NCI-H82 treated with DMSO at 0.1 percent for 48 hours (cell line): ENCODE data around the gene OPN1MW3.
"Not testable (repeated sequence)": the region's sequence is repeated elsewhere in the genome, so short reads cannot be mapped to it uniquely, and the experiment has no call there.

Source experiments
- DNase-seq: peaks from one replicate; lab custom pipeline; 2025; ENCODE audit not compliant: unreplicated experiment; lab: John Stamatoyannopoulos, UW

OPN1MW3 gene

GRCh38 chrX:154257282-154257681, at the start of gene OPN1MW3:
Gene OPN1MW3, plus strand, starts transcription at chrX:154257582. Its CDS starts 38 bp downstream, at chrX:154257620.
- not testable (repeated sequence) for DNase-seq

DNA sequence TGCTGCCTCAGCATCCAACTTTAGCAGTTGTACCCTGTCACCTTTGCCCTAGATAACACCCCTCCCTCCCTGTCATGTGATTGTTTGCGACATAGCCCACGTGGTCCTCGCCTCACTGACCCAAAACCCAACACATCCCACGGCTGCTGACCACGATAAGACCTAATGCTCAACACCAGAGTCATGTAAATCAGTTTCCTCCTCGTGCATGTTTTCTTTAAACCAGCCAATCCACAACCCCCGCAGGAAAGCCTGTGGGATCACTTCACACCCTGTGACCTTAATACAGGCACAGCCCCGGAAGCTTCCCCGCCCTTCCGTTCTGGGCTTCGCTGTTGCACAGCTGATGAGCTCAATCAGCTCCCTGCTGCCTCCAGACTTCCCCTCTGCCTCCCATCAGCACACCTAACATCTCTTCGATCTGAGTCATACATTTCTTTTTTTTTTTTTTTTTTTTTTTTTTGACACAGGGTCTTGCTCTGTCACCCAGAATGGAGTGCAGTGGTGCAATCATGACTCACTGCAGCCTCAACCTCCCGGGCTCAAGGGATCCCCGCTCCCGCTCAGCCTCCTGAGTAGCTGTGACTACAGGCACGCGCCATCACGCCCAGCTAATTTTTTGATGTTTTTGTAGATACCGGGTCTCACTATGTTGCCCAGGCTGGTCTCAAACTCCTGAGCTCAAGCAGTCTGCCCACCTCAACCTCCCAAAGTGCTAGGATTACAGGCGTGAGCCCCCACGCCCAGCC, 47.5 kb upstream of the OPN1MW3 start:
- not testable (repeated sequence) for DNase-seq

- DNase-seq, result not testable (repeated sequence)
Observed at GRCh38 chrX:154211057-154211456, 46.3 kb upstream of the OPN1MW3 start.

DNA sequence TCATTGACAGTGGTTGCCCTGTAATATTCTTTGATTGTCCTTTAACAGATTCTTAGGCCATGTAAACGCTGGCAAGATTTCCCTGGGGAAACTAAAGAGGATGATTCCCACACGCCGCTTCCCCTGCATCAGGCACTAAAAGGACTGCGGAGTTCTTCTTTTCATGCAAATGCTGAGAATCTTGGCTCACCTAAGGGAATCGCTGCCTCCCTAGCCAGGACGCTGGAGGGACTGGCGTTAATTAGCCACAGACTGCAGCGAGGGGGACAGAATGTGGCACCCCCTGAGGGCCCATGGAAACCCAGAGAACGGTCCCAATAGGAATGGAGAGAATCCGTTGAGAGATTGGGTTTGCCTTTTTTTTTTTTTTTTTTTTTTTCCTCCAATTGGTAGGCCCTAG, 45.9 kb upstream of the OPN1MW3 start:
- not testable (repeated sequence) for DNase-seq

- not testable (repeated sequence) for DNase-seq
Observed at GRCh38 chrX:154219456-154219855, 37.9 kb upstream of the OPN1MW3 start, which contains the start of gene OPN1MW2. Gene OPN1MW2, plus strand, starts transcription at chrX:154219756. Its CDS starts 60 bp downstream, at chrX:154219816.

- not testable (repeated sequence) for DNase-seq
Observed at GRCh38 chrX:154225292-154225691, 32.1 kb upstream of the OPN1MW3 start.

- not testable (repeated sequence) for DNase-seq
Observed at GRCh38 chrX:154226706-154227105, 30.7 kb upstream of the OPN1MW3 start.

DNA sequence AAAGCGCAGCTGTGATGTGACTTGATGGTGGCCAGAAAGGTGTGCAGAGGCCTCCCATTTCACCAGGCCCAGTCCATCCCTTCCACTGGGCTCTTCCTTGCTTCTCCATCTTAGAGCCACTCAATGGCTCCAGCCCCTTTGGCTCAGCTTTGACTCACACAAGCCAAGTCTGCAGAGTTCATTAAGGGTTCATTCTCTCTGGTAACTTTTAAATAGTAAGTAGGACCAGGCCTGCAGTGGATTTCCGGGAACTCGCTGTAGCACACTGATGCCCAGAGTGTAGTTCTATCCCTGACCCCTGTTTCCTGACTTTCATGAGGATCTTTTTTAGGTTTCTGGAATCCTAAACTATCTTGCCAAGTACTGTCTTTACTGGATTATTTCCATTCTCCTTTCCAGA, 25.9 kb upstream of the OPN1MW3 start:
- not testable (repeated sequence) for DNase-seq

DNA sequence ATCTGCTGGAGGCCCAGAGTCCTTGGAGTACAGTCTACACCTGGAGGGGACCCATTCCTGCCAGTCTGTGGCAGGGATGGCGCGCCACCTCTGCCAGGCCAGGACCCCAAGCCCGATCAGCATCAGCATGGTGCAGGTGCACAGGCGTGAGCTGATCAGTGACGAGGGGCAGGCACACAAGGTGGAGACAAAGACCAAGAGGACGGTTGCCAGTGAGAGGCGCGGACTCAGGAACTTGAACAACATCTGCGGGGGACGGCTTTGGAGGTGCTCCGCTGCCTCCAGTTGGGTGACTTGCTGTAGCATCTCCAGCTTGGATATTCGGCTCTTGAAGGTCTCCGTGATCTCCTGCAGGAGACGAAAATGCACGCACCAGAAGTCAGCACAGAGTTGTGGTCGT, 23.8 kb upstream of the OPN1MW3 start:
- DNase-seq, result not testable (repeated sequence)

GRCh38 chrX:154238939-154239559, 18.3 kb upstream of the OPN1MW3 start:
- DNase-seq, result not testable (repeated sequence)

- not testable (repeated sequence) for DNase-seq
Observed at GRCh38 chrX:154239982-154240503, 17.3 kb upstream of the OPN1MW3 start.

DNA sequence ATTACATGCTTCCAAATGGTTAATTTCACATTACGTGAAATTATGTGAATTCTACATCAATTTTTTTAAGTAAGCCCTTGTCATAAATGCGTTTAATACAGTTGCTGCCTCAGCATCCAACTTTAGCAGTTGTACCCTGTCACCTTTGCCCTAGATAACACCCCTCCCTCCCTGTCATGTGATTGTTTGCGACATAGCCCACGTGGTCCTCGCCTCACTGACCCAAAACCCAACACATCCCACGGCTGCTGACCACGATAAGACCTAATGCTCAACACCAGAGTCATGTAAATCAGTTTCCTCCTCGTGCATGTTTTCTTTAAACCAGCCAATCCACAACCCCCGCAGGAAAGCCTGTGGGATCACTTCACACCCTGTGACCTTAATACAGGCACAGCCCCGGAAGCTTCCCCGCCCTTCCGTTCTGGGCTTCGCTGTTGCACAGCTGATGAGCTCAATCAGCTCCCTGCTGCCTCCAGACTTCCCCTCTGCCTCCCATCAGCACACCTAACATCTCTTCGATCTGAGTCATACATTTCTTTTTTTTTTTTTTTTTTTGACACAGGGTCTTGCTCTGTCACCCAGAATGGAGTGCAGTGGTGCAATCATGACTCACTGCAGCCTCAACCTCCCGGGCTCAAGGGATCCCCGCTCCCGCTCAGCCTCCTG, 9.9 kb upstream of the OPN1MW3 start:
- not testable (repeated sequence) for DNase-seq

DNA sequence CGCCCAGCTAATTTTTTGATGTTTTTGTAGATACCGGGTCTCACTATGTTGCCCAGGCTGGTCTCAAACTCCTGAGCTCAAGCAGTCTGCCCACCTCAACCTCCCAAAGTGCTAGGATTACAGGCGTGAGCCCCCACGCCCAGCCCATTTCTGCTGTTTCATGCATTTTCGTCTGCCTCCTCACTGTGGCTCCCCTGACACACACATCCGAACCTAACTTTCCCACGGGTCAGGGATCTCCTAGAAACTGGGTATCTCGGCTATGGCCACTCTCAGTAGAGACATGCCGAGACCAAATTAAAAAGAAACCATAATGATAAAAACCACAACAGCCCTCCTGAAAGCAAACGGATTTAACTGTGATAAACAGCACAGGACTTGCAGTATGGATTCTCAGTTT, 9.3 kb upstream of the OPN1MW3 start:
- DNase-seq, result not testable (repeated sequence)

- not testable (repeated sequence) for DNase-seq
Observed at GRCh38 chrX:154258711-154259110, 1.3 kb downstream of the OPN1MW3 start.

GRCh38 chrX:154263072-154263471, 5.7 kb downstream of the OPN1MW3 start:
- not testable (repeated sequence) for DNase-seq

- DNase-seq, result not testable (repeated sequence)
Observed at GRCh38 chrX:154269245-154269644, 11.9 kb downstream of the OPN1MW3 start.

DNA sequence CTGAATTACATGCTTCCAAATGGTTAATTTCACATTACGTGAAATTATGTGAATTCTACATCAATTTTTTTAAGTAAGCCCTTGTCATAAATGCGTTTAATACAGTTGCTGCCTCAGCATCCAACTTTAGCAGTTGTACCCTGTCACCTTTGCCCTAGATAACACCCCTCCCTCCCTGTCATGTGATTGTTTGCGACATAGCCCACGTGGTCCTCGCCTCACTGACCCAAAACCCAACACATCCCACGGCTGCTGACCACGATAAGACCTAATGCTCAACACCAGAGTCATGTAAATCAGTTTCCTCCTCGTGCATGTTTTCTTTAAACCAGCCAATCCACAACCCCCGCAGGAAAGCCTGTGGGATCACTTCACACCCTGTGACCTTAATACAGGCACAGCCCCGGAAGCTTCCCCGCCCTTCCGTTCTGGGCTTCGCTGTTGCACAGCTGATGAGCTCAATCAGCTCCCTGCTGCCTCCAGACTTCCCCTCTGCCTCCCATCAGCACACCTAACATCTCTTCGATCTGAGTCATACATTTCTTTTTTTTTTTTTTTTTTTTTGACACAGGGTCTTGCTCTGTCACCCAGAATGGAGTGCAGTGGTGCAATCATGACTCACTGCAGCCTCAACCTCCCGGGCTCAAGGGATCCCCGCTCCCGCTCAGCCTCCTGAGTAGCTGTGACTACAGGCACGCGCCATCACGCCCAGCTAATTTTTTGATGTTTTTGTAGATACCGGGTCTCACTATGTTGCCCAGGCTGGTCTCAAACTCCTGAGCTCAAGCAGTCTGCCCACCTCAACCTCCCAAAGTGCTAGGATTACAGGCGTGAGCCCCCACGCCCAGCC, 27.3 kb downstream of the OPN1MW3 start:
- DNase-seq, result not testable (repeated sequence)

DNA sequence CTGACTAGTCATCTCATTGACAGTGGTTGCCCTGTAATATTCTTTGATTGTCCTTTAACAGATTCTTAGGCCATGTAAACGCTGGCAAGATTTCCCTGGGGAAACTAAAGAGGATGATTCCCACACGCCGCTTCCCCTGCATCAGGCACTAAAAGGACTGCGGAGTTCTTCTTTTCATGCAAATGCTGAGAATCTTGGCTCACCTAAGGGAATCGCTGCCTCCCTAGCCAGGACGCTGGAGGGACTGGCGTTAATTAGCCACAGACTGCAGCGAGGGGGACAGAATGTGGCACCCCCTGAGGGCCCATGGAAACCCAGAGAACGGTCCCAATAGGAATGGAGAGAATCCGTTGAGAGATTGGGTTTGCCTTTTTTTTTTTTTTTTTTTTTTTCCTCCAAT, 29.0 kb downstream of the OPN1MW3 start:
- not testable (repeated sequence) for DNase-seq

- DNase-seq, result no peak
Observed at GRCh38 chrX:154294791-154295574, 37.6 kb downstream of the OPN1MW3 start, which contains the start of gene TEX28. Gene TEX28, minus strand, starts transcription at chrX:154295124. Its CDS starts 3,007 bp downstream, at chrX:154292117.
